ENCODE measurements around the gene GLS2. TPM values are rescaled to one million over a fixed set of nuclear protein-coding genes. Genes with fewer than 3 reads are reported as not detected.

The GLS2 gene
- polyA plus RNA-seq, 1 donor (not counting 4 experiments of a cell fraction or from before 2014, with no cell fraction given), result 0.87 TPM

GRCh38 chr12:56520506-56520905 lies 32.5 kb upstream of the GLS2 start:
- peak overlapping the region; percentile 54 for H2AFZ ChIP-seq (ENCODE audit: control insufficient read depth, low read length)
- peak overlapping the region; percentile 92 for H3K4me2 ChIP-seq (ENCODE audit: control insufficient read depth, extremely low read depth, insufficient read depth, low read depth, low read length)
- H3K4me1 ChIP-seq (ENCODE audit: control insufficient read depth, extremely low read depth, insufficient read depth, low read length), result peaks cover 33% of the 10 kb centered on the region
- H3K79me2 ChIP-seq (ENCODE audit: control insufficient read depth, insufficient read depth, low read length), result peaks cover 37% of the 10 kb centered on the region
- DNase-seq (ENCODE audit: low read depth, low spot score), result no peak
- no peaks in the 10 kb centered on the region for H3K9me1 ChIP-seq (ENCODE audit: control insufficient read depth, extremely low read depth, insufficient read depth, low read length)
- H3K27me3 ChIP-seq (ENCODE audit: control insufficient read depth, extremely low read depth, insufficient read depth, low read length), result no peaks in the 10 kb centered on the region
- TF ChIP-seq EZH2 (IDR thresholded peaks at IDR 0.05; ENCODE audit: low read length) (no peak), CTCF (optimal IDR thresholded peaks at IDR 0.05 in 1 of 3, IDR thresholded peaks at IDR 0.05 in 1 of 3, conservative IDR thresholded peaks at IDR 0.05 in 1 of 3; ENCODE audit: extremely low read depth in 1 of 3, insufficient read depth in 2 of 3, low read length in 3 of 3) (no peak)
- no peak for FAIRE-seq
- dilution Hi-C loops (cut with MboI; ENCODE audit: extremely low pct_ligation_motif_present, low sequenced_read_pairs), result no loop called here
- no peaks in the 10 kb centered on the region for H4K20me1 ChIP-seq (ENCODE audit: control insufficient read depth, extremely low read depth, insufficient read depth, low read length)
- H3K36me3 ChIP-seq (ENCODE audit: control insufficient read depth in 2 of 2, extremely low read depth in 1 of 2, insufficient read depth in 2 of 2, low read length in 2 of 2), result no peaks in the 10 kb centered on the region
- H3K9ac ChIP-seq (ENCODE audit: control insufficient read depth, extremely low read depth, insufficient read depth, low read length), result no peak overlapping the region
- peak overlapping the region; percentile 3 for H3K27ac ChIP-seq (ENCODE audit: control insufficient read depth, insufficient read depth, low read length)
- H3K4me3 ChIP-seq (ENCODE audit: control insufficient read depth in 2 of 3, extremely low read depth in 1 of 3, insufficient read depth in 2 of 3, low read depth in 1 of 3, low read length in 3 of 3), result no peak overlapping the region
- no peaks in the 10 kb centered on the region for H3K9me3 ChIP-seq (ENCODE audit: control insufficient read depth, low read depth, low read length)

- H3K4me2 ChIP-seq (ENCODE audit: control insufficient read depth, extremely low read depth, insufficient read depth, low read depth, low read length), result peak overlapping the region; percentile 92
- H3K79me2 ChIP-seq (ENCODE audit: control insufficient read depth, insufficient read depth, low read length), result peaks cover 32% of the 10 kb centered on the region
- no peak overlapping the region for H3K4me3 ChIP-seq (ENCODE audit: control insufficient read depth in 2 of 3, extremely low read depth in 1 of 3, insufficient read depth in 2 of 3, low read depth in 1 of 3, low read length in 3 of 3)
- DNase-seq (ENCODE audit: low read depth, low spot score) (no peak), FAIRE-seq (no peak)
- peaks cover 33% of the 10 kb centered on the region for H3K4me1 ChIP-seq (ENCODE audit: control insufficient read depth, extremely low read depth, insufficient read depth, low read length)
- H3K9me3 ChIP-seq (ENCODE audit: control insufficient read depth, low read depth, low read length), result no peaks in the 10 kb centered on the region
- H3K9me1 ChIP-seq (ENCODE audit: control insufficient read depth, extremely low read depth, insufficient read depth, low read length), result no peaks in the 10 kb centered on the region
- TF ChIP-seq EZH2 (IDR thresholded peaks at IDR 0.05; ENCODE audit: low read length) (no peak), CTCF (optimal IDR thresholded peaks at IDR 0.05 in 1 of 3, IDR thresholded peaks at IDR 0.05 in 1 of 3, conservative IDR thresholded peaks at IDR 0.05 in 1 of 3; ENCODE audit: extremely low read depth in 1 of 3, insufficient read depth in 2 of 3, low read length in 3 of 3) (no peak)
- H3K9ac ChIP-seq (ENCODE audit: control insufficient read depth, extremely low read depth, insufficient read depth, low read length), result no peak overlapping the region
- dilution Hi-C loops (cut with MboI; ENCODE audit: extremely low pct_ligation_motif_present, low sequenced_read_pairs), result no loop called here
- no peaks in the 10 kb centered on the region for H3K36me3 ChIP-seq (ENCODE audit: control insufficient read depth in 2 of 2, extremely low read depth in 1 of 2, insufficient read depth in 2 of 2, low read length in 2 of 2)
- H3K27ac ChIP-seq (ENCODE audit: control insufficient read depth, insufficient read depth, low read length), result peak overlapping the region; percentile 3
- H4K20me1 ChIP-seq (ENCODE audit: control insufficient read depth, extremely low read depth, insufficient read depth, low read length), result no peaks in the 10 kb centered on the region
- no peaks in the 10 kb centered on the region for H3K27me3 ChIP-seq (ENCODE audit: control insufficient read depth, extremely low read depth, insufficient read depth, low read length)
- peak overlapping the region; percentile 54 for H2AFZ ChIP-seq (ENCODE audit: control insufficient read depth, low read length)
Observed at GRCh38 chr12:56520048-56520447, 32.1 kb upstream of the GLS2 start.

Measured in keratinocyte (primary cell).